HG02870 (cell line): ENCODE results near the gene CADM2.
A peak's percentile ranks its signal among the peaks of the same experiment; 100 is the strongest.

Source experiments
- ATAC-seq: cut with Tn5 transposase; IDR thresholded peaks from one replicate; pipeline ENCODE4 v1.9.1; 2021; ENCODE audit warnings: mild to moderate bottlenecking, moderate library complexity; ENCODE audit not compliant: unreplicated experiment

CADM2 gene

DNA sequence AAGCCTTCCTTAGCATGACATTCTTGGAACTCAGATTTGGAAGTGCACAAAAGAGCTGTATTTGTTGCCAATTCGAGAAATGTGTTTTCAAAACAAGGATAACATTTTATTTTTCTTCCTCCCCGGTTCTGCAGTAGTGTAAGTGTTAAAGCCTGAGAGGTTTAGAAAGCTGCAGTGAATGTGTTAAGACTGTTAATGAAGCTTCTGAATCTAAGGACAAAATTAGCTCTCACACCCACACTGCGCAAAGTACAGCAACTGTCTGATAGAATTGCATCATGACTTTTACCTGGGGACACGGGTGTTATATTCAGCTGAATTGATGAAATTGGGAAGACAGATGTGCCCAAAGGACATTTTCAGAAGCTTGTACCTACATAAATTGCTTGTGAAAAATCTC, 344.4 kb downstream of the CADM2 start:
- no peak for ATAC-seq

DNA sequence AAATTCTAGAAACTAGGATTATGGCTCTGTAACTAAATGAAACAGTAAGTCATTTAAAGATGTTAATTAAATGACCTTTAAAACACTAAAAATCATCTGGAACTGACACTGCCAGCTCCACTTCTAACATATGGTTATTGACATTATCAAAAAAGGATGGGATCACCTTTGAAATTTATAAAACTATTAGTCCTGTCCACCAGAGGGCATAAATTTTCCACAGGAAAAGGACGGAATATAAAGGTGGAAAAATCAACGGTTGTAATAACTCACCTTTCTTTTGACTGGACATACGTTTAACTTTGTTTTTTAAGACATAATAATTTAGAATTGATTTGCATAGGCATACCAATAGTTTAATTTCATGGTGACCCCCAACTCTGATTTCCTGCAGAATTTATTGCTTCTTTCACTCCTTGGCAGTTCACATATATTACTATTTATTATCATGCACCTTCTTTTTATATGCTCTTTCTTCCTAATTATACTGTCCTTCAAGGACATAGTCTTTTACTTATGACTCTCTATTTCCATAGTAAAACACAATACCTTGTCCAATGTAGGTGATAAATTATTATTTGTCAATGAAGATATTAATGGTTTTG, 345.7 kb downstream of the CADM2 start:
- ATAC-seq = no peak

DNA sequence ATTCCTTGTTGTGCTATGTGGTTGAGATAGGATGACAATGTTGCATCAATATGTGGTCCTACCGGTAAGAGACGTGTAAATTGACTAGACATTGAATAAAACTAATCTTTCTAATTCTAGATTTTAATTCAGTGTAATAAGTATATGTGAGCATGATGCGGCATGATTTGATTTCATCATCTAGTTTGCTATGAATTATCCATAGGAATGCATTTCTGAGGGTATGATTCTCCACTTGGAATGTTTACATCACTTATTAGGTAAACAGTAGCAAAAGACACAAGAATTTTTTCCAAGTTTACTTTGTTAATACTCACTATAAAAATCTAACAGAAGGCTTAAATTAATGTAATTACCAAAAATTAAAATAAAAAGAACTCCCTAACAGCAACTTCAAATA, 353.5 kb downstream of the CADM2 start:
- no peak for ATAC-seq

DNA sequence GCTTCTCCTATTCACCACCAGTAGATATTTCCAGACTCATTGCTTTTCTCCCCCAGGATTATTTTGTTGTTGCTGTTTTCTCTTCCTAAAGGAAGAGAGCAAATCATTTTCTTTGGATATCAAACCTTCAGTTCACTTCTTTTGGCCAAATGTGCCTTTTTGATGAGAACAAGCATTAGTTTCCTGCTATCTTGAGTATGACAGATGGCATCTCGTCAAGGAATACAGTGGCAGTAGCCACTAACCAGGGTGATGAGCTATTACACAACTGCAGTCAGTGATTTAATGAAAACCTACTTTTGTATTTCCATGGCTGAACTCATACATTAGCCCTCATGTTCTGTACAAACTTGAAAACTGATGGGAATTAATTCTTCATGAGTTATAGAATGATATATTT, 354.6 kb downstream of the CADM2 start:
- no peak for ATAC-seq

DNA sequence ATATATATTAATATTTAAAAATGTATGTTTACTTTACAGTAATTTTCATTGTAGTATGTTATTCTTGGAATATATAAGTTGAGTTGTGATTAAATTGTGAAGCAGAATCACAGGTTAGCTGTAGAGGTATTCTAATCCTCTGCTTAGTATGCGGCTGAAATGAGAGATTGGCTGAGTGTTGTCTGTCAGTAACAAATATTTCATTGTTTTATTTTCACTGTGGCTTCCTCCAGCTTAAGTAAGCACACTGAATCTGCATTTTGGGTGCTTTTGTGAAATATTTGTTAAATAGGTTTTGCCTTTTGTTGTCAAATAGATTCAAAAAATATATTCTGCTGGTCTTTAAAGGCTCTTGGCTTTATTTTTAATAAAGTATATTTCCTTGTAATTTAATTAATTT, 357.5 kb downstream of the CADM2 start:
- ATAC-seq = no peak

DNA sequence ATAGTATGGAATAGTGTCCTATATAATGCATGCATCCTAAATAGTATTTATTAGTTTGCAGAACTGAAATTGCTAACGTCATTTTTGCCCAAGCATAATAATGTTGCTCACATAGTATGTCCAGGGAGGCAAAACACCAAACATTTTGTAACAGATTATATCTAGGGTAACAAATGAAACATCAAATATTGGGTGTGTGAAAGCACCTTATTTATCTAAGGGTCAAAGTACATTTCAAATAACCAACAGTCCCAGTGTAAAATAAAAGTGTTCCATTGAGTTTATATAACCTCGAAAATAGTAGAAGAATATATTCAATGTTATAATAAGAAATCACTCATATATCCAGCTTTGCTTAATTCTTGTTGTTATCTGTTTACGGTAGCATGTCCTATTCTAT, 363.1 kb downstream of the CADM2 start:
- no peak for ATAC-seq

DNA sequence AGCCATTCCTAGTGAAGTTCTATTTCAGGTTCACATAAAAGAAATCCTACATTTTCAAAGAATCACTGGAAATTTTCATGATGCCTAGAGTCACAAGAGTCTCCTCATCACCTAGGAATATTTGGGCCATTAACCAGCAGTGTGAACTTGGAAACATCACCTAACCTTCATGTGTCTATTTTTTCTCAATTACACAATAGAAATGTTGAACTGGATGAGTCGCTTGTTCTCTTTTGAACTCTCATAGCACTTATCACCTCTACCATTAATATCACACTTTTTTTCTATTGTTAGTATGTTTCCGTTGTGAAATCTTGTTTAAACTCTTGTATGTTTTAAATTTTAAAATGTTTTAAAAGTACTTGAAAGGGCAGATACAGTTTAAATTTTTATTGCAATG, 371.3 kb downstream of the CADM2 start:
- ATAC-seq = no peak

DNA sequence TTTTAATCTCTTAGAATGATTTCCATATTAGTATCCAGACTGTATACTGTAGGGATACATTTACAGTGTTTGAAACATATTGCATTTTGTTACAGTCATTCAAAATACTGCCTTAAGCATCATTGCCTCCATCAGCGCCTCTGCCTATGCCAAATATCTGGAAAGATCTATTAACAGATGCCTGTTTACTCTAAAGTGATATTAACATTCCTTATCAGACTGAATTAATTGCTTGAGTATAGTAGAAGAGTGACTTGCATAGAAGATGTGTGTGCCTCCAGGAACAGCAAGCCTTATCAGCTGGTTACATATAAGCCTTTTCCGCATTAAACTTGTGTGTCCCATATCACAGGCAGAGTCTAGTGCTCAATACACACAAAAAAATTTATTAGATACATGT, 379.1 kb downstream of the CADM2 start:
- no peak for ATAC-seq

DNA sequence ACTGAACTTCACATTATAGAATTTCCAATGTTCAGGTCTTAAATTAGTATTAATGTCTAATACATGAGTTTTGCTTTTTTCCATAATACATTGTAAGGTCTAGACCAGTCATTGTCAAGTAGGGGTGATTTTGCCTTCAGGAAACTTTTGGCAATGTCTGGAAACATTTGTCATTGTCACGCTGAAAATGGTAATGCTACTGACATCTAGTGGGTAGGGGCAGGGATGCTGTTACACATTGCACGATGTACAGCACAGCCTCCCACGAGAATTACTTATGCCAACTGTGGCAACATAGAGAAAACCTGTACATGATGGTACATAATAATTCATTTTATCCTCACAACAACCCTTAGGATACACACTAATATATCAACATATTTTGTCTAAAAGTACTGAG, 384.1 kb downstream of the CADM2 start:
- no peak for ATAC-seq

DNA sequence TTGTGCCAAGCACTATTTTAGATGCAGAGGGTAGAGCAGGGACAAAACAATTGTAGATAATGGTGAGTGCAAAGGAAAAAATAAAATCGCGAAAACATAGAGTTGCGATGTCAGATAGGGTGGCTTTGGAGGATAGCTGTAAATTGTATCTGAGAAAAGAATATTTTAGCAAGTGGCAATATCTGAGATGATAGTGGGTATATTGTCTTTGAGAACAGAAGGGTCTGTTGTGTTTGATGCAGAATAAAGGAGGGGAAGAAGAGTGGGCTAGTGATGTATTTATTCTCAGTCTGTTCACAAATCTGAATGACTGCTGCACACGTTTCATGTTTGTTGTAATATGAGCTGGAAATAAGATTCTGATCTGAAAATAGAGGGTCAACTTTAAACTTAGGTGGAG, 396.8 kb downstream of the CADM2 start:
- ATAC-seq = no peak

DNA sequence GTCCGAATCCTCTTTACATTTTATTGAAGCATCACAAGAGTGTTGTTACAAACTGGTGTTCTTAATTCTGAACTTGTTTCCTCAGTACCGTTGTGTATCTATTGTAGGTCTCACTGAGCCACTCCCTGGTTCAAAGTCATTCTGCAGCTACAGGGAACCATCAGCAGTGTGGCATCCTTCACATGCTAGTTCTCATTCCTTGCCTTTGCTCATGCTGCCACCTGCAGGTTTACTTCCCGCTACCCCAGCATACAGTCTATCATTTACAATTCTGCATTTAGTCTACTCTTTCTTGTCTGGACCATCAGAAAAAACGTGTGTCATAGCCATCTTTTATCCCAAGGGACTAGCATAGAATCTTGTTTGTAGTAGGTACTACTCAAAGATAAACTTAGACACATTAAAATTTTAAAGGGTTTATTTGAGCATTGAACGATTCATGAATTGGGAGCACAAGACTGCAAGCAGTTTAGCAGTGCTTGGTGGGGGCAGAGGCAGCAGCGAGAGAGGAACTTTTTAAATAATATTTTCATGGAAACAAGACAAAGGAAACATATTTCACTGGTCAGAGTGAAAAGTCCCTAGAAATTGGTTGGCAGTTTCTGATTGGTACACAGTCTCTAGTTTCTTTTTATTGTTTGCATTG, 402.1 kb downstream of the CADM2 start:
- peak; percentile 51 for ATAC-seq

DNA sequence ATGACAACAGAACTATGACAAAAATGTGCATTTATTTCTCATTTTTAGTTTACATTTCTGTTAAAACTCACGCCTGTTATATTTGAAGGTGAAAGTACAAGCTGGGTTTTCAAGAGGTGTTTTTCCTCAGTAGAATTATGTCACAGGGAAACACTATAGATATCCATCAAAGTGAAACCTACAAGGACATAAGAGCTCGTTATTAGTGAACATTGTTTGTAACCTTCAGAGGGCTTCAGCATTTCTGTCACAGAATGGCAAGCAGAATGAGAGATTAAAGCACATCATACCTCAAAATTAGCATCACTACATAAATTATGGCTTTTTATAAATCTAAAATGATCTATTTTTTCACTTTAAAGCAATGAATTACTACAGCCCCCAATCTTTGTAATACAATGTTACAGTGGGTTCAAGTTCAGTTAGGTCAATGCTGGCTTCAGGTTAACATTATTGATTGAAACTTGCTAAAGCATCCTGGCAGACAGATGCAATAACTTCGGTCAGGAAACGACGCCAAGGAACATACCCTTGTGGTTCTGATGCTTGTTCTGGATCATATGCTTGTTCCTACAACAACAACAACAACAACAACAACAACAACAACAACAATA, 405.6 kb downstream of the CADM2 start:
- no peak for ATAC-seq

DNA sequence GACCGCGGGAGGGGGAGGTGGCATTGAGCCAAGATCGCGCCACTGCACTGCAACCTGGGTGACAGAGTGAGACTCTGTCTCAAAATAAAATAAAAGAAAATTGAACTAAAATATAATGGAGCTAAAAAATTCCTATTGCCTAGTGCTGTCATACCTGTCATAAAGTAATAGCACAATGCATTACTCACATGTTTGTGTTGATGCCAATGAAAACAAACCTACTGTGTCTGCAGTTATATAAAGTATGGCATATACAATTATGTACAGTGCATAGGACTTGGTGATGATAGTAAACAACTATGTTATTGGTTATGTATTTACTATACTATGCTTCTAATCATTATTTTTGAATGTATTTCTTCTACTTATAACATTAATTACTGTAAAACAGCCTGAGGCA, 411.6 kb downstream of the CADM2 start:
- ATAC-seq = no peak

DNA sequence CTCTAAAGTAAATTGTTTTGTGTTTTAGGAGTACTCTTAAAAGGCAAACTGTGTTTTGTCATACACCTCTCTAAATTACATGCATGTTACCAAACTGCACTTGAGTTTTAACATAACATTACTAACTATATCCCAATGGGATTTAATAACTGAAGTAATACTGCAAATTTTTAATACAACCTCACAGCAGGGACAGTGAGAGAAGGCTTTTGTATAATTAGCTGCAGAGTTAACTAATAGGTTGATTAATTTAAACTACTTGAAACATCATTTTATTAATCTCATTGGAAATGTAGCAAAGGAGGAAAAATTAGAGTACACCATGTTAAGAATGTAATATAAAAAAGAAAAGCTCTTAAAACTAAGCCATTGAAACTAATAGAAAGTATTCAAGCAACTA, 417.3 kb downstream of the CADM2 start:
- ATAC-seq = no peak

DNA sequence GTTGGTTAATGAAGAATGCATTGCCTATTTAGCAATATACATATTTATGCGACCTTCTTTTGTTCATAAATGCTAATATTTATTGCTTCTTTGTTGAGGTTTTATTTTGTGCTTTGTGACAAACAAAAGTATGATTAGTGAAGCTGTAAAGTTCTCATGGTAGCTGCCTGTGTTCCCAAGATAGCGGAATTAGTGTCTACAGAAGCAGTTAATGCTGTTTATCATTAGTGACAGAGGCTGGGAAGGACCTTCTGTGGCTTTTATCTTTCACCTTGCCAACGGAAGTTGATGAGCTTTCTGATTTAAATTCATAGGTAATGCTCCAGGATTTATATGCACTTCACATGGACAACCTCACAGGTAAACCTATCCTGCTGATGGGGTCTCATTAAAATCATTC, 418.3 kb downstream of the CADM2 start:
- no peak for ATAC-seq

DNA sequence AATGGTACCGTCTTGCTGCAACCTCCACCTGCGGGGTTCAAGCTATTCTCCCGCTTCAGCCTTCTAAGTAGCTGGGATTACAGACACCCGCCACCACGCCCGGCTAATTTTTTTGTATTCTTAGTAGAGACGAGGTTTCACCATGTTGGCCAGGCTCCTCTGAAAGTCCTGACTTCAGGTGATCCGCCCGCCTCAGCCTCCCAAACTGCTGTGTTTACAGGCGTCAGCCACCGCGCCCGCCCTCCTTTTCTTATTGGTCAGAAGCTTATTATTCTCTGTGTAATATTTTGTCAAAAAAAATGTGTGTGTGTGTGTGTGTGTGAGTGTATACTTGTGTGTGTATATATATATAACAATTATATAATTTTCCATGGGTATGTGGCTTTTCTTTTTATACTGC, 425.6 kb downstream of the CADM2 start:
- ATAC-seq = no peak

DNA sequence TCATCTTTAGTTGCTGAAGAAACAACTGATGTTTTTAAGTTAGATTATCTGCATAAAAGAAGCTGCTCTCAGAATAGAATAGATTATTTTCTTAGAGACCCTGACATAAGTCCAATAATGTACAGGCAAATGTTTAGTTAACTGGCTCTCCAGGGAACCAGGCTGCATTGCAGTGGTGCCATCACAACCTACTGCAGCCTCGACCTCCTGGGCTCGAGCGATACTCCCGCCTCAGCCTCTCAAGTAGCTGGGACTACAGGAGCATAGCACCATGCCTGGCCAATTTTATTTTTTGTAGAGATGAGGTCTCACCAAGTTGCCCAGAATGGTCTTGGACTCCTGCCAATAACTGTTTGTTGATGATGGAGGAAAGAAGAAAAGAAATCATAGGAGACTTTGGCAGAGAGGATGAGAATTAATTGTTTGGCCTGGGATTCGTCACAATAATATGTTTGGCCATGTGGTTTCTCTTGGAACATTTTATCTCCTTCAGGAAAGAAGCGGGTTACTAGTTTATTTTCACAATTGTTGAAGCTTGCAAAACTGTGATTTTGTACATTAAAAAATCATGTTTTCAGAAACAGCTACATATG, 429.2 kb downstream of the CADM2 start:
- ATAC-seq = no peak

DNA sequence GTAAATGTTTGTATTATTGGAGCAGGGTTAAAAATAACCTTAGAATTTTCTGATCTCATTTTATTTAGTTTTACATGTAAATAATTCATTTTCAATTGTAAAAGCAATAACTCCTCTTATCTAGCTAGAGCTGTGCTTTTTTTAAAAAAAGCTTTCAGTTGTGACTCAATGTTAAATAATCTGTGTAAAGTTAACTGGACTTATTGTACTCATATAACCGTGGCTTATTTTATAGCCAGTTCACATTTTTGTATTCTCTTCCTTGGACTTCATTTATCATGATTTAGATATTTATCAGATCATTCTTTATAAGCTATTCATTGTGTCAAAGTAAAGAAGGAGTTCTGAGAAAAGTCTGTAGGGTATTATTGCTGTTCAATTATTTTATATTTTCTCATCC, 435.6 kb downstream of the CADM2 start:
- ATAC-seq = no peak

DNA sequence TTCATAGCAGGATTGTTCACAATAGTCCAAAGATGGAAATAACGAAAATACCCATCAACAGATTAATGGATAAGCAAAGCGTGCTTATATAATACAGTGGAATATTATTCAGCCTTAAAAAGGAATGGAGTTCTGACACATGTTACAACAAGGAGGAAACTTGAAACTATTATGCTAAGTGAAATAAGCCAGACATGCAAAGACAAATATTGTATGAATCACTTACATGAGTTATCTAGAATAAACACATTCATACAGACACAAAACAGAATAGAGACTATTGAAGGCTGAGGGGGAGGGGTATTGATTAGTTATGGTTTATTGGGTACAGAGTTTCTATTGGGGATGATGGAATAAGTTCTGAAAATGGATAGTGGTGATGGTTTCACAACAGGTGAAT, 438.6 kb downstream of the CADM2 start:
- ATAC-seq = no peak

DNA sequence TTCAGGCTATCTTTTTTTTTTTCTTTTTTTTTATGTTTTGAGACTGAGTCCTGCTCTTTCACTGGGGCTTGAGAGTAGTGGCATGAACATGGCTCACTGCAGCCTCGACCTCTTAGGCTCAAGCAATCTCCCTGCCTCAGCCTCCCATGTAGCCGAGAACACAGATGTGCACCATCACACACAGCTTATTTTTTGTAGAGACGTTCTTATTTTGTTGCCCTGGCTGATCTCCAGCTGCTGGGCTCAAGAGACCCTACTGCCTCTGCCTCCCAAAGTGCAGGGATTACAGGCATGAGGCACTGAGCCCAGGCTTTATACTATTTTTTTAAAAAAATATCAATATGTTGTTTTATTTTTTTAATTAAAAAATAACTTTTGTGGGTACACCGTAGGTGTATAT, 467.3 kb downstream of the CADM2 start:
- ATAC-seq = no peak

DNA sequence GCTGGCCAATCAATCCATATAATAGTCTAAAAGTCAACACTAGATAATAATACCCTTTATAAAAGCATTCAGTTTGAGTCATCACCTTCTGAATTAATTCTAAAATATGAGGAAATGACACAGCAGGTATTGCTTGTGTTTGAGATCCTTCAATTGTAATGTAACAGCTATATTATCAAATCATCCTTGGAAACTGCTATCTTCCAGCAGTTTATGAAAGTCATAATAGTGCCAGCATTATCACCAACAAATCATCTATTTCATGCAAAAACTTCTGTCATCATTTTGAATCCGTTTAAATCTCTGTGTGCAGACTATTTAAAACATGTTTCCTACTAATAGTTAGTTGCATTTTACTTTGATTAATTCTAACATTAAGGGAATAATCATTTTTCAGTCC, 468.7 kb downstream of the CADM2 start:
- no peak for ATAC-seq

DNA sequence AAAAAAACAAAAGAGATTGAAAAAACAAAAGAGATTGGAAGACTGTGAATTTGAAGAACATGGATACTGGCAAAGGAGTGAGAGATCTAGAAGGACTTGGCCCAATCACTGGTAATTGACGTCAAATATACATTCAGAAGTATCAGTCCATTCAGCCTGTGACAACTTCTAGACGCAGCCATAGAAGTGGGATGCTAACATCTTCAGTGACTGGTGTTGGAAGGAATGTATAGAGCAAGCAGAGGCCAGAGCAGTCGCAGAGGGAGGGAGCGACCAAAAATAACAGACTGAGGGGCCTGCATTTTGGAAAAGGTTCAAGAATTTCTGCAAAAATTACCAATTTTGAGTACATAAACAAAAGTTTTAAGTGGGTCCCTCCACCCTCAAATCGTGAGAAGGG, 473.3 kb downstream of the CADM2 start:
- ATAC-seq = no peak
